ENCODE data around the gene LGMN. TPM values are rescaled to one million over a fixed set of nuclear protein-coding genes. Genes with fewer than 3 reads are reported as not detected.

LGMN gene
- total and polyA plus RNA-seq, 2 experiments from 2014 or later, result 60.0 to 83.5 TPM

- H3K27ac Mint-ChIP-seq, result peak overlapping the region; percentile 74; the same call in 1 of the 2 replicates
- H3K4me1 Mint-ChIP-seq, result peaks cover 6% of the 10 kb centered on the region; the same call in 2 of the 3 replicates
- no peaks in the 10 kb centered on the region for H3K27me3 ChIP-seq (ENCODE audit: insufficient read depth)
- H3K79me2 ChIP-seq (replicated peaks; ENCODE audit: insufficient read depth), result no peaks in the 10 kb centered on the region; the same call in 1 of the 2 replicates
- no peak overlapping the region for H3K4me2 ChIP-seq
- H3K36me3 ChIP-seq (ENCODE audit: insufficient read depth), result peaks cover 15% of the 10 kb centered on the region; the same call in 1 of the 2 replicates
- no peak overlapping the region for H2AFZ ChIP-seq
- no peak overlapping the region for H3K27ac ChIP-seq (ENCODE audit: low read depth)
- no peaks in the 10 kb centered on the region; the same call in 2 of the 3 replicates for H3K9me3 Mint-ChIP-seq
- TF ChIP-seq CTCF (conservative IDR thresholded peaks at IDR 0.05; ENCODE audit: low read depth in 2 of 2) (no peak), ZNF114 (CRISPR knock-in tag; IDR thresholded peaks at IDR 0.05) (no peak), EZH2 (IDR thresholded peaks at IDR 0.05; ENCODE audit: low read depth, unreplicated experiment) (no peak), REST (IDR thresholded peaks at IDR 0.05; ENCODE audit: unreplicated experiment) (no peak), JUNB (IDR thresholded peaks at IDR 0.05; ENCODE audit: unreplicated experiment) (no peak), POLR2AphosphoS5 (IDR thresholded peaks at IDR 0.05; ENCODE audit: low read depth) (no peak), EZH2phosphoT487 (IDR thresholded peaks at IDR 0.05; ENCODE audit: unreplicated experiment) (no peak), STAT1 (IDR thresholded peaks at IDR 0.05; ENCODE audit: unreplicated experiment) (no peak), CREB1 (CRISPR knock-in tag; IDR thresholded peaks at IDR 0.05; ENCODE audit: low read depth) (no peak), ETS1 (IDR thresholded peaks at IDR 0.05) (no peak), NANOG (IDR thresholded peaks at IDR 0.05; ENCODE audit: borderline replicate concordance) (no peak), ZNF331 (CRISPR knock-in tag; IDR thresholded peaks at IDR 0.05; ENCODE audit: low read depth) (no peak), ZNF462 (CRISPR knock-in tag; IDR thresholded peaks at IDR 0.05) (no peak)
- peaks cover 4% of the 10 kb centered on the region for H3K27me3 Mint-ChIP-seq (ENCODE audit: insufficient read depth, low read depth, poor library complexity)
- peaks cover 34% of the 10 kb centered on the region for H3K36me3 Mint-ChIP-seq (ENCODE audit: low read depth)
- no peaks in the 10 kb centered on the region for H3K9me2 ChIP-seq (ENCODE audit: insufficient read depth)
- DNase-seq (ENCODE audit: low spot score), result no peak
- H3K4me1 ChIP-seq (ENCODE audit: insufficient read depth), result no peaks in the 10 kb centered on the region
- no peak overlapping the region for H3K4me3 Mint-ChIP-seq
- no peak overlapping the region for H3K4me3 ChIP-seq
- no peaks in the 10 kb centered on the region for H3F3A ChIP-seq (replicated peaks; ENCODE audit: low read depth)
- no peak for ATAC-seq
- peaks cover 8% of the 10 kb centered on the region for H4K20me1 ChIP-seq (replicated peaks; ENCODE audit: insufficient read depth)
Observed at GRCh38 chr14:92729634-92730358, 18.6 kb downstream of the LGMN start.

Measured in GM23338 (cell line).